Right lobe of liver (tissue), 4 donors: Measurements from ENCODE around the gene SVIL.

Experiments
- CTCF ChIP-seq, 4 donors: fragments of 200-600 bp in 3 of 4; fragments of 450-650 bp in 1 of 4; IDR thresholded peaks; one replicate each; pipeline versions ENCODE4 v1.5.1 to v1.8.0; 2016 to 2022; ENCODE audit warnings: antibody characterized with exemption in 4 of 4, mild to moderate bottlenecking in 2 of 4
- POLR2A ChIP-seq: fragments of 450-650 bp; IDR thresholded peaks from one replicate; pipeline ENCODE4 v1.6.1; 2017; ENCODE audit warnings: antibody characterized with exemption, mild to moderate bottlenecking
- donor health status: DM: no; HTN: no; CAD: no.
- donor health status: DM: no; HTN: no; CAD: no.
- donor health status: DM: no; HTN: yes; CAD: no.

GRCh38 chr10:29532256-29532878 lies 102.4 kb downstream of the SVIL start:
- TF ChIP-seq CTCF (IDR thresholded peaks at IDR 0.05) (no peak), POLR2A (no peak)
